Endothelial cell (in vitro differentiated cells): ENCODE data around the gene CALML6. TPM values are rescaled to one million over a fixed set of nuclear protein-coding genes. Genes with fewer than 3 reads are reported as not detected.

Experiments used
- DNase-seq: peaks from one replicate; pipeline ENCODE4 v3.0.0; 2021; ENCODE audit warnings: low spot score
- H3K27ac Mint-ChIP-seq: one replicate; pipeline ENCODE4 v1.8.0; 2021; ENCODE audit warnings: mixed read lengths, inconsistent platforms; ENCODE audit not compliant: unreplicated experiment
- H3K27me3 Mint-ChIP-seq: one replicate; pipeline ENCODE4 v1.8.0; 2021; ENCODE audit warnings: mild to moderate bottlenecking, moderate library complexity, mixed read lengths, inconsistent platforms; ENCODE audit not compliant: unreplicated experiment
- H3K36me3 Mint-ChIP-seq: one replicate; pipeline ENCODE4 v1.8.0; 2021; ENCODE audit warnings: mild to moderate bottlenecking, low read depth, mixed read lengths, inconsistent platforms; ENCODE audit not compliant: unreplicated experiment
- H3K4me1 Mint-ChIP-seq: one replicate; pipeline ENCODE4 v1.8.0; 2021; ENCODE audit warnings: mild to moderate bottlenecking, mixed read lengths, inconsistent platforms; ENCODE audit not compliant: unreplicated experiment
- H3K4me3 Mint-ChIP-seq: one replicate; pipeline ENCODE4 v1.8.0; 2021; ENCODE audit warnings: mild to moderate bottlenecking, mixed read lengths, inconsistent platforms; ENCODE audit not compliant: unreplicated experiment
- H3K9me3 Mint-ChIP-seq: one replicate; pipeline ENCODE4 v1.8.0; 2021; ENCODE audit warnings: mixed read lengths, inconsistent platforms; ENCODE audit not compliant: unreplicated experiment
- total RNA-seq: library from RNA; stranded (reverse); fragmentation: NEBNext Ultra II Directional; extraction: Animal tissue kit (Norgen Biotek cat#: 25700); gene quantifications from one replicate; pipeline ENCODE4 v1.2.1, GENCODE V29; 2021; ENCODE audit not compliant: unreplicated experiment
- TF ChIP-seq, protein P1 (sequence below): fragments of 200-600 bp; sonication (generic); IDR thresholded peaks from one replicate; pipeline ENCODE4 v1.5.0; 2021; ENCODE audit warnings: antibody characterized with exemption; ENCODE audit not compliant: unreplicated experiment

The CALML6 gene
- total RNA-seq, 1 donor from 2014 or later, result 0.64 TPM

DNA sequence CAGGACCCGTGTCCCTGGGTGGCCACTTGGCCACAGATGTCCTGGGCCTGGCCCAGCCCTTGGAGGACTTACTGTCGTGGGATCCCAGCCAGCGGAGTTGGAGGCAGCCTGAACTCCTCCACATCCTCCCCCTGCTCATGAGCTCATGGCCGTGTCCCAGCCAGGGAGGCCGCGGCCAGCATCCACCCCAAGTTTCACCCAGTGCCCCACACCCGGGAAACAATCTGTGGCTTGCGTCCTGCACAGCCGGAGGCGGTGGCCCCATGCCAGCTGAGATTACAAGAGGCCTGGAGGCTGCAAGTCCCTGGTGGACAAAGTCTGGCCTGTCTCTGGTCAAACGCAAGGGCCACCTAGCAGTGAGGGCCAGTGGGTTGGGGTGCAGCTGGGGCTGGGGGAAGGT, 31.5 kb downstream of the CALML6 start:
- H3K4me3 Mint-ChIP-seq, result no peak overlapping the region
- DNase-seq, result no peak
- no peaks in the 10 kb centered on the region for H3K4me1 Mint-ChIP-seq
- H3K9me3 Mint-ChIP-seq, result no peaks in the 10 kb centered on the region
- no peaks in the 10 kb centered on the region for H3K36me3 Mint-ChIP-seq
- TF ChIP-seq, protein P1, sequence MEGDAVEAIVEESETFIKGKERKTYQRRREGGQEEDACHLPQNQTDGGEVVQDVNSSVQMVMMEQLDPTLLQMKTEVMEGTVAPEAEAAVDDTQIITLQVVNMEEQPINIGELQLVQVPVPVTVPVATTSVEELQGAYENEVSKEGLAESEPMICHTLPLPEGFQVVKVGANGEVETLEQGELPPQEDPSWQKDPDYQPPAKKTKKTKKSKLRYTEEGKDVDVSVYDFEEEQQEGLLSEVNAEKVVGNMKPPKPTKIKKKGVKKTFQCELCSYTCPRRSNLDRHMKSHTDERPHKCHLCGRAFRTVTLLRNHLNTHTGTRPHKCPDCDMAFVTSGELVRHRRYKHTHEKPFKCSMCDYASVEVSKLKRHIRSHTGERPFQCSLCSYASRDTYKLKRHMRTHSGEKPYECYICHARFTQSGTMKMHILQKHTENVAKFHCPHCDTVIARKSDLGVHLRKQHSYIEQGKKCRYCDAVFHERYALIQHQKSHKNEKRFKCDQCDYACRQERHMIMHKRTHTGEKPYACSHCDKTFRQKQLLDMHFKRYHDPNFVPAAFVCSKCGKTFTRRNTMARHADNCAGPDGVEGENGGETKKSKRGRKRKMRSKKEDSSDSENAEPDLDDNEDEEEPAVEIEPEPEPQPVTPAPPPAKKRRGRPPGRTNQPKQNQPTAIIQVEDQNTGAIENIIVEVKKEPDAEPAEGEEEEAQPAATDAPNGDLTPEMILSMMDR, result no peak
- H3K27ac Mint-ChIP-seq, result no peak overlapping the region
- H3K27me3 Mint-ChIP-seq, result peaks cover 3% of the 10 kb centered on the region

DNA sequence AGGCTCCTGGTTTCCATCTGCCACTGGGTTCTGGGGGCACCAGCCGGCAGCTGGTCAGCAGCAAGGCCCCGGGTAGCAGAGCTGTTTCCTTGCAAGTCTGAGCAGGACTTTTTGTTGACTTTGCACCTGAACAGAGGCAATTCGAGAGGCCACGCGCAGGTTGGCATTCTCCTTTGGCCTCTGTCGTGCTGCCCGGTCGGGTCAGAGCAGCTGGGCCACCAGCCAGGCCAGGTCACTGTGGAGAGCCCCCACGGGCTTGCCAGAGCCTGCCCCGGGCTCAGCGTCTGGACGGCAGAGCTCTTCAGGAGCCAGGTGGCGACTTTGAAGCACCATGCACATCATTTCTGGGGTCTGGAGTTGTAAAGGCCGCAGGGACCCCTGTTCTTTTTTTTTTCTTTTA, 32.4 kb downstream of the CALML6 start:
- H3K4me1 Mint-ChIP-seq, result no peaks in the 10 kb centered on the region
- no peak for DNase-seq
- no peak overlapping the region for H3K27ac Mint-ChIP-seq
- no peaks in the 10 kb centered on the region for H3K9me3 Mint-ChIP-seq
- H3K36me3 Mint-ChIP-seq, result no peaks in the 10 kb centered on the region
- peaks cover 3% of the 10 kb centered on the region for H3K27me3 Mint-ChIP-seq
- TF ChIP-seq, protein P1, result no peak
- H3K4me3 Mint-ChIP-seq, result no peak overlapping the region

DNA sequence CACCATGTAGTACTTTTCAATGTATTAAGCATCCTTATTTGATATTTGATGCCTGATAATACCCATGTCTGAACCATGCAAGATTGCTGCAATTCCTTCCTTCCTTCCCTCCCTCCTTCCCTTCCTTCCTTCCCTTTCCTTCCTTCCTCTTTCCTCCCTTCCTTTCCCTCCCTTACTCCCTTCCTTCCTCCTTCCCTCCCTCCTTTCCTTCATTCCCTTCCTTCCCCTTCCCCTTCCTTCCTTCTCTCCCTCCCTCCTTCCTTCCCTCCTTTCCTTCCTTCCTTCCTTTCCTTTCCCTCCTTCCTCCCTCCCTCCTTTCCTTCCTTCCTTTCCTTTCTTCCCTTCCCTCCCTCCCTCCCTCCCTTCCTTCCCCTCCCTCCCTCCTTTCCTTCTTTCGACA, 33.7 kb downstream of the CALML6 start:
- no peak for DNase-seq
- Mint-ChIP-seq H3K27me3 (peaks cover 5% of the 10 kb centered on the region), H3K4me1 (no peaks in the 10 kb centered on the region), H3K4me3 (no peak overlapping the region), H3K27ac (no peak overlapping the region), H3K9me3 (no peaks in the 10 kb centered on the region), H3K36me3 (no peaks in the 10 kb centered on the region)
- TF ChIP-seq, protein P1, result no peak

DNA sequence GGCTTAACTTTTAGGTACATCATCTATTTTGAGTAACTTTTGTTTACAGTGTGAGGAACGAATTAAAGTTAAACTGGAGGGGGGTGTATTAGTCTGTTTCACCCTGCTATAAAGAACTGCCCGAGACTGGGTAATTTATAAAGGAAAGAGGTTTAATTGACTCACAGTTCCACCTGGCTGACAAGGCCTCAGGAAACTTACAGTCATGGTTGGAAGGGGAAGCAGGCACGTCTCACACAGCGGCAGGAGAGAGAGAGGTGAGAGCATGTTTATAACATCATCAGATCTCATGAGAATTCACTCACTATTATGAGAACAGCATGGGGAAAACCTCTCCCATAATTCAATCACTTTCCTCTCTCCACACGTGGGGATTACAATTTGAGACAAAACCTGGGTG, 35.9 kb downstream of the CALML6 start:
- Mint-ChIP-seq H3K27me3 (peaks cover 4% of the 10 kb centered on the region), H3K36me3 (no peaks in the 10 kb centered on the region), H3K27ac (no peak overlapping the region), H3K4me3 (no peak overlapping the region), H3K4me1 (peaks cover 2% of the 10 kb centered on the region), H3K9me3 (no peaks in the 10 kb centered on the region)
- no peak for DNase-seq
- TF ChIP-seq, protein P1, result no peak

DNA sequence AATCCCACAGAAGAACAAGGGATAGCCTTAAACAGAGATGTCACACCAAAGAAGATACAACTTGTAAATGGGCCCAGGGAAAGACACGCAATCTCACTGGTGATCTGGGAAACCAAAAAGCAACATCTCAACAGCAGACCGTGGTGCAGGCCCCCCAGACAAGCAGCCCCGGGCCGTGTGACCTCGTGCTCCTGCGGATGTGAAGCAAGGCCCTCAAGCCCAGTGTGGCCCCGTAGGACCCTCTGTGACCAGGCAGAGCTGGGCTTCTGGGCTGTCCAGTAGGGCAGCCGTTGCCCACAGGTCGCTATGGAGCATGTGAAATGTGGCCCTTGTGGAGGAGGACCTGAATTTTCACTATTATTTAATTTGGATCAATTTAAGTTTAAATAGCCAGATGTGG, 39.0 kb downstream of the CALML6 start:
- Mint-ChIP-seq H3K4me1 (peaks cover 2% of the 10 kb centered on the region), H3K27ac (no peak overlapping the region)

More for the DNA sequence above, 39.0 kb downstream of the CALML6 start:
- DNase-seq, result no peak
- peaks cover 4% of the 10 kb centered on the region for H3K27me3 Mint-ChIP-seq
- H3K4me3 Mint-ChIP-seq, result no peak overlapping the region
- TF ChIP-seq, protein P1, result no peak
- no peaks in the 10 kb centered on the region for H3K9me3 Mint-ChIP-seq
- H3K36me3 Mint-ChIP-seq, result no peaks in the 10 kb centered on the region
